Glutamatergic neuron (in vitro differentiated cells): ENCODE measurements around the gene NAV2. TPM values are rescaled to one million over a fixed set of nuclear protein-coding genes. Genes with fewer than 3 reads are reported as not detected.

Source experiments
- DNase-seq: peaks from one replicate; pipeline ENCODE4 v3.0.0; 2022
- H3K27ac Mint-ChIP-seq: one replicate; pipeline ENCODE4 v1.8.0; 2020; ENCODE audit warnings: mild to moderate bottlenecking, mixed read lengths, inconsistent platforms; ENCODE audit not compliant: unreplicated experiment
- H3K27me3 Mint-ChIP-seq: one replicate; pipeline ENCODE4 v1.8.0; 2020; ENCODE audit warnings: mild to moderate bottlenecking, moderate library complexity, mixed read lengths, inconsistent platforms; ENCODE audit not compliant: unreplicated experiment
- H3K36me3 Mint-ChIP-seq: one replicate; pipeline ENCODE4 v1.8.0; 2020; ENCODE audit warnings: mild to moderate bottlenecking, mixed read lengths, inconsistent platforms; ENCODE audit not compliant: unreplicated experiment
- H3K4me1 Mint-ChIP-seq: one replicate; pipeline ENCODE4 v1.8.0; 2020; ENCODE audit warnings: mild to moderate bottlenecking, low read depth, mixed read lengths, inconsistent platforms; ENCODE audit not compliant: unreplicated experiment
- H3K4me3 Mint-ChIP-seq: one replicate; pipeline ENCODE4 v1.8.0; 2020; ENCODE audit warnings: mild to moderate bottlenecking, mixed read lengths, inconsistent platforms; ENCODE audit not compliant: unreplicated experiment
- H3K9me3 Mint-ChIP-seq: one replicate; pipeline ENCODE4 v1.8.0; 2020; ENCODE audit warnings: mild to moderate bottlenecking, moderate library complexity, mixed read lengths, inconsistent platforms; ENCODE audit not compliant: unreplicated experiment
- CTCF ChIP-seq: fragments of 200-600 bp; sonication (generic); IDR thresholded peaks from one replicate; pipeline ENCODE4 v1.5.0; 2021; ENCODE audit not compliant: partially characterized antibody, unreplicated experiment
- total RNA-seq: library from RNA; stranded (reverse); fragmentation: NEBNext Ultra II Directional; extraction: Animal tissue kit (Norgen Biotek cat#: 25700); gene quantifications from one replicate; pipeline ENCODE4 v1.2.1, GENCODE V29; 2021; ENCODE audit not compliant: unreplicated experiment

The NAV2 gene
- total RNA-seq, 1 donor from 2014 or later = 117 TPM

- no peak overlapping the region for H3K4me3 Mint-ChIP-seq
- no peak overlapping the region for H3K27ac Mint-ChIP-seq
- no peak for TF ChIP-seq CTCF
- H3K4me1 Mint-ChIP-seq = no peaks in the 10 kb centered on the region
- DNase-seq = no peak
- H3K9me3 Mint-ChIP-seq = peaks cover under 1% of the 10 kb centered on the region
- H3K36me3 Mint-ChIP-seq = no peaks in the 10 kb centered on the region
- H3K27me3 Mint-ChIP-seq = peaks cover 5% of the 10 kb centered on the region
These were observed 294.7 kb downstream of the NAV2 start for GRCh38 chr11:20007386-20007785.

- Mint-ChIP-seq H3K4me1 (no peaks in the 10 kb centered on the region), H3K4me3 (no peak overlapping the region), H3K9me3 (no peaks in the 10 kb centered on the region), H3K27me3 (peaks cover 5% of the 10 kb centered on the region), H3K36me3 (no peaks in the 10 kb centered on the region), H3K27ac (no peak overlapping the region)
- no peak for DNase-seq
- no peak for TF ChIP-seq CTCF
These were observed 295.7 kb downstream of the NAV2 start for GRCh38 chr11:20008190-20008870.

GRCh38 chr11:20008871-20009644 is 296.4 kb downstream of the NAV2 start:
- Mint-ChIP-seq H3K9me3 (no peaks in the 10 kb centered on the region), H3K36me3 (no peaks in the 10 kb centered on the region), H3K27me3 (peaks cover 1% of the 10 kb centered on the region), H3K27ac (no peak overlapping the region), H3K4me1 (peaks cover 4% of the 10 kb centered on the region), H3K4me3 (no peak overlapping the region)
- no peak for TF ChIP-seq CTCF
- no peak for DNase-seq

- Mint-ChIP-seq H3K4me1 (peaks cover 4% of the 10 kb centered on the region), H3K4me3 (no peak overlapping the region), H3K36me3 (no peaks in the 10 kb centered on the region), H3K27ac (no peak overlapping the region), H3K27me3 (peaks cover 1% of the 10 kb centered on the region), H3K9me3 (no peaks in the 10 kb centered on the region)
- no peak for DNase-seq
- TF ChIP-seq CTCF = no peak
These were observed 297.7 kb downstream of the NAV2 start for GRCh38 chr11:20010156-20010850.
